ENCODE data around the gene BOK.

Gene BOK

DNA sequence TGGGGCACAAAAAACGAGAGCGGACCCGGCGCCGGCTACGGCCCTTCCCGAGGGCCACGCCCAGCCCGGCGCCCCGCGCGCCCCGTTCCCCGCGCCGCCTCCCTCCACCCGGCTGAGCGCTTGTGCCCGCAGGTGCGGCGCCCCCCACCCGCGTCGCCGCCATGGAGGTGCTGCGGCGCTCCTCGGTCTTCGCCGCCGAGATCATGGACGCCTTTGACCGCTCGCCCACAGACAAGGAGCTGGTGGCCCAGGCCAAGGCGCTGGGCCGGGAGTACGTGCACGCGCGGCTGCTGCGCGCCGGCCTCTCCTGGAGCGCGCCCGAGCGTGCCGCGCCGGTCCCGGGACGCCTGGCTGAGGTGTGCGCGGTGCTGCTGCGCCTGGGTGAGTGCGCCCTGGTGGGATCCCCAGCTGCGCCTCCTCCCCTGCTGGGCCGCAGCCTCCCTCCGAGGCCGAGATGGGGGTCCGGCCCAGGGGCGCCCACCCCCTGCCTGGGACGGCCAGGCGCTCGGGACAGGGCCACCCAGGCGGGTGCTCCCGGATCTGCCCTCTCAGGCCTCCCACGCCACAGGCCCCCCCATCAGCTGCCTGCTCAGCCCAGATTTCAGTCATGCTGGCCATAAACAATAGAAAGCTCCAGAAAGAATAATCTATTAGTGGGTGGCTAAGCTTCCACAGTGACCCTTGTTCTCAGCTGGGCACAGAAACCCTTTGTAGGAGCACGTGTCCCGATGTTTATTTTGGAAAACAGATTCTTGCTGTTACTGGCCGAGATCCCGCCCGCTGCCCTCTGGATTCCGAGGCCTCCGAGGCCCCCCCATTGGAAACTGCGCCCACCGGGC lies 997 bp downstream of the BOK start:
- peak overlapping the region; percentile 65 for H3K4me3 ChIP-seq (replicated peaks; ENCODE audit: low read depth, low read length)
- DNase-seq (ENCODE audit: extremely low read depth, low read depth), result no peak
- TF ChIP-seq, protein P1, sequence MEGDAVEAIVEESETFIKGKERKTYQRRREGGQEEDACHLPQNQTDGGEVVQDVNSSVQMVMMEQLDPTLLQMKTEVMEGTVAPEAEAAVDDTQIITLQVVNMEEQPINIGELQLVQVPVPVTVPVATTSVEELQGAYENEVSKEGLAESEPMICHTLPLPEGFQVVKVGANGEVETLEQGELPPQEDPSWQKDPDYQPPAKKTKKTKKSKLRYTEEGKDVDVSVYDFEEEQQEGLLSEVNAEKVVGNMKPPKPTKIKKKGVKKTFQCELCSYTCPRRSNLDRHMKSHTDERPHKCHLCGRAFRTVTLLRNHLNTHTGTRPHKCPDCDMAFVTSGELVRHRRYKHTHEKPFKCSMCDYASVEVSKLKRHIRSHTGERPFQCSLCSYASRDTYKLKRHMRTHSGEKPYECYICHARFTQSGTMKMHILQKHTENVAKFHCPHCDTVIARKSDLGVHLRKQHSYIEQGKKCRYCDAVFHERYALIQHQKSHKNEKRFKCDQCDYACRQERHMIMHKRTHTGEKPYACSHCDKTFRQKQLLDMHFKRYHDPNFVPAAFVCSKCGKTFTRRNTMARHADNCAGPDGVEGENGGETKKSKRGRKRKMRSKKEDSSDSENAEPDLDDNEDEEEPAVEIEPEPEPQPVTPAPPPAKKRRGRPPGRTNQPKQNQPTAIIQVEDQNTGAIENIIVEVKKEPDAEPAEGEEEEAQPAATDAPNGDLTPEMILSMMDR (IDR thresholded peaks at IDR 0.05; ENCODE audit: low read depth, low read length, missing control alignments), result no peak

DNA sequence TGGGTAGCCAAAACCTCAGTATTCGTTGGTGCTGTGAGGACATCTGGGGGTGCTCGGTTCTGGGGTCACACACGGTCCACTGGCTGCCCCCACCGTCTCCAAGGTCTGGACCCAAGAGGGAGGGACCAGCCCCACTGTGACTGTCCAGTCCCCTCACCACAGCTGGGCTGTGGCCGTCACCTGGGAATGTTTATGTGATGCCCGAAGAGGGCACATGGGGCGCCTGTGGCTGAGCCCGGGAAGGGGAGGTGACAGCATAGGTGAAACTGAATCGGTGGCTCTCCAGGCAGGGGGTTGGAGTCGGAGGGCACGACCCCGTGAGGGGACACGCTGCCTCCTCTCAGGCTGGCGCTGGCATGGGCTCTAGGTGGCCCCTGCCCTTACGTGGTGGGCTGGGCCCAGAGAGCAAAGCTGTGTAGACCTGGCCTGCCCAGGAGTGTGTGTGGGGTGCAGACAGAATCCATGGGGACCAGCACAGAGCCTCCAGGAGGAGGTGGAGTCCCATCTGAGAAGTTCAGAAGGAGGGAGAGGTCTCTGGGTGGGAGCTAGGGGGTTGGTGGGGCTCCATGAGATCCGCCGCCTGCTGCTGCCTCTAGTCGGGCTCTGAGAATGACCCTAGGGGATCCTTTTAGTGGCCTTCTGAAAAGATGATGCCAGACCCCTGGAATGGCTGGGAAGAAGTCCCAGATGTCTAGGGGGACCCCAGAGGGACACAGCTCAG lies 1.8 kb downstream of the BOK start:
- H3K4me3 ChIP-seq (replicated peaks; ENCODE audit: low read depth, low read length), result peak overlapping the region; percentile 65
- TF ChIP-seq, protein P1 (IDR thresholded peaks at IDR 0.05; ENCODE audit: low read depth, low read length, missing control alignments), result no peak
- no peak for DNase-seq (ENCODE audit: extremely low read depth, low read depth)

DNA sequence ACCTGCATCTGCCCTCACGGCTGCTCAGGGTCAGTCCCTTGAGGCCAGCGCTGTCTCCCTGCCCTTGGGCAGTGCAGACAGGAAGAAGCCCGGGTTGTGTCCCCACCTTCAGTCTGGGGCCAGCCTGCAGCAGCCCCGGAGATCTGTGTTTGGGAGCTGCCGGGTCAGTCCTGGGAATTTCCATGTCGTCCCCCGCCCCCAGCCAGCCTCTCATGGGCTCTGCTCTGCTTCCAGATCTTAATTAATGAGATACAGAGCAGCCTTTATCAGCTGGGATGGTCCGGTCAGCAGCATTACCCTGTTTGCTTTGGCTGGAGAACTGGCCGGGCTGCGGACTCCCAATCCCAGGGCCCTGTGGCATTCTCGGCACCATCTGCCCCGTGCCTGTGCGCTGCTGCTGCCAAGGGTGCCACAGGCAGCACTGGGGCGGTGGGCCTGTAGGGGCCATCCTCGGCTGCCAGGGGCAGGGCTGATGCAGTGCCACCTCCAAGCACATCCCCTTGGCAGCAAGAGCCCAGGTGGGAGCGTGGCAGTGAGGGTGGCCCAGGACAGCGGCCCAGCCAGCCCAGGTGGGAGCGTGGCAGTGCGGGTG lies 2.4 kb downstream of the BOK start:
- DNase-seq (ENCODE audit: extremely low read depth, low read depth), result no peak
- TF ChIP-seq, protein P1 (IDR thresholded peaks at IDR 0.05; ENCODE audit: low read depth, low read length, missing control alignments), result no peak
- H3K4me3 ChIP-seq (replicated peaks; ENCODE audit: low read depth, low read length), result peak overlapping the region; percentile 65

DNA sequence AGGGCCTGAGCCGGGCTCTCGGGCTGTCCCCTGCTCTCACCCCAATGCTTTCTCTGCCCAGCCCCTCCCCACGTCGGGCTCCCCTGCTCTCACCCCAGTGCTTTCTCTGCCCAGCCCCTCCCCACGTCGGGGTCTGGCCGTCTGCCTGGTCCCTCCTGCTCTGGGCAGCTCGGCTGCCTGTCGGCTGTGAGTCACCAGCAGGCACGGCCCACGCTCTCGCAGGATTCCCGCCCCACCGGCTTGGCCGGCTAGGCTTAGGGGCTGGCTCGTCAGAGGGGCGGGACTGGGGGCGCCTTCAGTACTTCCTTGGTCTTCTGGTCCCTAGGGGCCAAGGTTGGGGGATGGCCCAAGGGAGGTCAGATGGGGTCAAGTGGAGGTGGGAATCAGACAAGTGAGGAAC lies 3.3 kb downstream of the BOK start:
- no peak for DNase-seq (ENCODE audit: extremely low read depth, low read depth)
- TF ChIP-seq, protein P1 (IDR thresholded peaks at IDR 0.05; ENCODE audit: low read depth, low read length, missing control alignments), result no peak

DNA sequence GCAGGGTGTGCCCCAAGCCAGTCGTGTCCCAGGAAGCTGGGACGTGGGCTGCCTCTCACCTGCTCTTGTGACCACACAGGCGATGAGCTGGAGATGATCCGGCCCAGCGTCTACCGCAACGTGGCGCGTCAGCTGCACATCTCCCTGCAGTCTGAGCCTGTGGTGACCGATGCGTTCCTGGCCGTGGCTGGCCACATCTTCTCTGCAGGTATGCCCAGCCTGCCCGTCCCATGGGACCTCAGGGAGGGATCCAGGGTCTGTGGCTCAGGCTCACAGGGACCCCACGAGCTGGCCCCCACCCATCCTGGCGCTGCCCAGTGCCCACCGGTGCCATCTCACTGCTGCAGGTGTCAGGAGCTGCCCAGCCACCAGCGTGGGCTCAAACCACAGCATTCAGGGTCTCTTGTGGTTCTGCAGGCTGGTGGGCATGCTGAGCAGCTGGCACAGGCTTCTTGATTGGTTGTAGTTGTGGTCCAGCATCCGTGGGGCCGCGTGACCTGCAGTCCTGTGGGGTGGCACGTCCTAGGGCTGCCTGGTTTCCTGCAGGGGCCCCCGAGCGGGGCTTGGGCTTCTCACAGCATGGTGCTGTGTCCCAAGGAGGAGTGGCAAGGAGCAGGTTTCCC lies 3.8 kb downstream of the BOK start:
- no peak overlapping the region for H3K4me3 ChIP-seq (replicated peaks; ENCODE audit: low read depth, low read length)
- TF ChIP-seq, protein P1 (IDR thresholded peaks at IDR 0.05; ENCODE audit: low read depth, low read length, missing control alignments), result no peak
- no peak for DNase-seq (ENCODE audit: extremely low read depth, low read depth)

More for the DNA sequence above, 3.3 kb downstream of the BOK start:
- no peak overlapping the region for H3K4me3 ChIP-seq (replicated peaks; ENCODE audit: low read depth, low read length)

DNA sequence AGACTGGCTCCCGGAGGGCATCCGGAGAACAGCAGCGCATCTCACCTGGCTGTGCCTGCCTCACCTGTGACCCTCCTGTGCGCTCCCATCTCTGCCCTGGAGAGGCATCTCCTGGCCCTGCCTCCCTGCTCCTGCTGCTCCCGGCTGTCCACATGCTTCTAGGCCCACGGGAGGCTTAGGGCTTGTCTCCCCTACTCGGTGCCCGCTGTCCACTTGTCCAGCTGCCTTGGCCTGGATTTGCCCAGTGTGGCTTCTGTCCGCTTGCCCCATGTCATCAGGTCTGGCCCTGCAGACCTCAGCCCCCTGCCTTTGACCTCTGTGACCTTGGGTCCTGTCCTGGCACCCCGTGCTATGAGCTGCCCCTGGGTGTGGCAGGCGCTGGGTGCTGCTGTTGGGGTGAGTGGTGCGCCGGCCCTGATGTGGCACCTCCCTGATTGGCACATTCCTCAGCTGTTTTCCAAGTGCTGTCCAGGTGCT lies 4.5 kb downstream of the BOK start:
- H3K4me3 ChIP-seq (replicated peaks; ENCODE audit: low read depth, low read length), result no peak overlapping the region
- TF ChIP-seq, protein P1 (IDR thresholded peaks at IDR 0.05; ENCODE audit: low read depth, low read length, missing control alignments), result no peak
- no peak for DNase-seq (ENCODE audit: extremely low read depth, low read depth)
